ENCODE measurements around the gene RBM20. TPM values are rescaled to one million over a fixed set of nuclear protein-coding genes. Genes with fewer than 3 reads are reported as not detected.

The RBM20 gene
- total and polyA plus RNA-seq, 2 of the 13 experiments (the other 11 are each of a cell fraction or from before 2014, with no cell fraction given): 0.02 to 0.22 TPM

DNA sequence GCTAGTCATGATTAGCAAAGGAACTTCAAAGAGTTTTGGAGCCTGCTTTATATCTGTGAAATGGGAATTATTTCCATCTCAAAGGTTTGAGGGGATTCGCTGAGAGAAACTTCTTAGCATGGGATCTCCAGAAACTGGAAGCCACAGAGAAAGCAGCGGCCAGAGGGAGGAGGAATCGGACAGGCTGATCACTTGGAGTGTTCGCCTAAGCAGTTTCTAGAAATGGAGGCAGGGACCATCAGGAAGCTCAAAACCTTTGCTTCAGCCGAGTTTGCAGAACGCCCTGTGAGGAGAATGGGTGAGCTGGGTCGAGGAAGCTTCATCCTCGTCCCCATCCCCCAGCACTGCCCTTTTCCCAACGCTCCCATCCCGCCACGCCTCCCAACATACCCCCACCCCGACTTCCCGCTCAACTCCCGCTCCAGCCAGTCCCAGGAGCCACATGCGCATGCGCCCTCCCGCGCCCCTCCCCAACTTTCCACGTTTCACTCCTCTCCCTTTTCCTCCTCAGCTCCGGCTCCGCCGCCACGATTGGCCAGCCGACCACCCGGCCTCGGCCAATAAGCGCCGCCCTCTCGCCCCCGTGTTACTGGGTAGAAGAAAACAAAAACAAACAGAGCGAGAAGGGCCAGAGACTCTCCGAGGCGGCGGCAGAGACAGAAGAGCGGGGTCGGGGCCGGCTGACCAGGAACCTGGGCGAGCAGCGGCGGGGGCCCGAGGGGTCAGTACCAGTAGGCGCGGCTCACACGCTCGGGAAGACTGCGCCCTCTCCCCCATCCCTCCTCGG, 227.4 kb downstream of the RBM20 start, which contains the start of gene PDCD4 (continued):
- TF ChIP-seq FOXO4 (CRISPR knock-in tag; conservative IDR thresholded peaks at IDR 0.05): no peak
- TF ChIP-seq, protein P1, sequence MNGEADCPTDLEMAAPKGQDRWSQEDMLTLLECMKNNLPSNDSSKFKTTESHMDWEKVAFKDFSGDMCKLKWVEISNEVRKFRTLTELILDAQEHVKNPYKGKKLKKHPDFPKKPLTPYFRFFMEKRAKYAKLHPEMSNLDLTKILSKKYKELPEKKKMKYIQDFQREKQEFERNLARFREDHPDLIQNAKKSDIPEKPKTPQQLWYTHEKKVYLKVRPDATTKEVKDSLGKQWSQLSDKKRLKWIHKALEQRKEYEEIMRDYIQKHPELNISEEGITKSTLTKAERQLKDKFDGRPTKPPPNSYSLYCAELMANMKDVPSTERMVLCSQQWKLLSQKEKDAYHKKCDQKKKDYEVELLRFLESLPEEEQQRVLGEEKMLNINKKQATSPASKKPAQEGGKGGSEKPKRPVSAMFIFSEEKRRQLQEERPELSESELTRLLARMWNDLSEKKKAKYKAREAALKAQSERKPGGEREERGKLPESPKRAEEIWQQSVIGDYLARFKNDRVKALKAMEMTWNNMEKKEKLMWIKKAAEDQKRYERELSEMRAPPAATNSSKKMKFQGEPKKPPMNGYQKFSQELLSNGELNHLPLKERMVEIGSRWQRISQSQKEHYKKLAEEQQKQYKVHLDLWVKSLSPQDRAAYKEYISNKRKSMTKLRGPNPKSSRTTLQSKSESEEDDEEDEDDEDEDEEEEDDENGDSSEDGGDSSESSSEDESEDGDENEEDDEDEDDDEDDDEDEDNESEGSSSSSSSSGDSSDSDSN (CRISPR knock-in tag; IDR thresholded peaks at IDR 0.05): no peak
- TF ChIP-seq ZNF274 (CRISPR knock-in tag; IDR thresholded peaks at IDR 0.05): no peak
- peak; percentile 57 for TF ChIP-seq MNT (IDR thresholded peaks at IDR 0.05)
- peak; percentile 51; the same call in 1 of the 2 replicates for TF ChIP-seq ZNF441 (CRISPR knock-in tag; IDR thresholded peaks at IDR 0.05; ENCODE audit: borderline replicate concordance)
- no peak for TF ChIP-seq RAD51 (IDR thresholded peaks at IDR 0.05; ENCODE audit: borderline replicate concordance)
- no peak for TF ChIP-seq HCFC1 (IDR thresholded peaks at IDR 0.05; ENCODE audit: low read depth, low read length)
- TF ChIP-seq REXO4 (CRISPR knock-in tag; IDR thresholded peaks at IDR 0.05; ENCODE audit: borderline replicate concordance): no peak
- TF ChIP-seq ZZZ3 (CRISPR knock-in tag; IDR thresholded peaks at IDR 0.05; ENCODE audit: borderline replicate concordance): 0 out of 2 replicates have a peak, but pooled peaks have one; percentile 78
- no peak for TF ChIP-seq PHF21A (CRISPR knock-in tag; IDR thresholded peaks at IDR 0.05)
- no peak for TF ChIP-seq MTERF4 (CRISPR knock-in tag; IDR thresholded peaks at IDR 0.05)
- TF ChIP-seq NR1H2 (CRISPR knock-in tag; IDR thresholded peaks at IDR 0.05; ENCODE audit: borderline replicate concordance, low read depth): no peak
- TF ChIP-seq ZNF460 (CRISPR knock-in tag; IDR thresholded peaks at IDR 0.05; ENCODE audit: borderline replicate concordance): no peak
- TF ChIP-seq RBM39 (IDR thresholded peaks at IDR 0.05; ENCODE audit: low read depth, low read length, poor library complexity, severe bottlenecking): no peak
- no peak for TF ChIP-seq SMAD9 (CRISPR knock-in tag; IDR thresholded peaks at IDR 0.05)
- TF ChIP-seq PAWR (CRISPR knock-in tag; IDR thresholded peaks at IDR 0.05; ENCODE audit: borderline replicate concordance): no peak
- 0 out of 2 replicates have a peak, but pooled peaks have one; percentile 42 for TF ChIP-seq ZBTB7B (CRISPR knock-in tag; IDR thresholded peaks at IDR 0.05)
- TF ChIP-seq, protein P2, sequence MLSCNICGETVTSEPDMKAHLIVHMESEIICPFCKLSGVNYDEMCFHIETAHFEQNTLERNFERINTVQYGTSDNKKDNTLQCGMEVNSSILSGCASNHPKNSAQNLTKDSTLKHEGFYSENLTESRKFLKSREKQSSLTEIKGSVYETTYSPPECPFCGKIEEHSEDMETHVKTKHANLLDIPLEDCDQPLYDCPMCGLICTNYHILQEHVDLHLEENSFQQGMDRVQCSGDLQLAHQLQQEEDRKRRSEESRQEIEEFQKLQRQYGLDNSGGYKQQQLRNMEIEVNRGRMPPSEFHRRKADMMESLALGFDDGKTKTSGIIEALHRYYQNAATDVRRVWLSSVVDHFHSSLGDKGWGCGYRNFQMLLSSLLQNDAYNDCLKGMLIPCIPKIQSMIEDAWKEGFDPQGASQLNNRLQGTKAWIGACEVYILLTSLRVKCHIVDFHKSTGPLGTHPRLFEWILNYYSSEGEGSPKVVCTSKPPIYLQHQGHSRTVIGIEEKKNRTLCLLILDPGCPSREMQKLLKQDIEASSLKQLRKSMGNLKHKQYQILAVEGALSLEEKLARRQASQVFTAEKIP (CRISPR knock-in tag; IDR thresholded peaks at IDR 0.05; ENCODE audit: borderline replicate concordance): no peak
